ENCODE results near the gene STEAP2. TPM values are rescaled to one million over a fixed set of nuclear protein-coding genes. Genes with fewer than 3 reads are reported as not detected.

STEAP2 gene
- total RNA-seq, 1 experiment from 2014 or later = 13.4 TPM

- Histone ChIP-seq H3K27ac (ENCODE audit: low read depth, low read length) (no peak overlapping the region), H3K9me2 (ENCODE audit: insufficient read depth) (no peaks in the 10 kb centered on the region), H3K4me1 (ENCODE audit: control insufficient read depth in 1 of 2, insufficient read depth in 2 of 2, low read length in 2 of 2) (peaks cover 10 to 12% of the 10 kb centered on the region in 2 experiments), H3K36me3 (ENCODE audit: control insufficient read depth in 1 of 2, insufficient read depth in 2 of 2, low read length in 2 of 2) (no peaks in the 10 kb centered on the region), H3K4me2 (ENCODE audit: low read length) (no peak overlapping the region), H3K27me3 (ENCODE audit: insufficient read depth, low read length) (no peaks in the 10 kb centered on the region), H3K4me3 (replicated peaks in 1 of 2; ENCODE audit: low read depth in 1 of 2, low read length in 2 of 2) (no peak overlapping the region), H3K9me3 (ENCODE audit: control insufficient read depth in 1 of 2, insufficient read depth in 1 of 2, low read depth in 1 of 2, low read length in 2 of 2) (no peaks in the 10 kb centered on the region), H4K20me1 (ENCODE audit: insufficient read depth) (no peaks in the 10 kb centered on the region), H3K79me2 (ENCODE audit: insufficient read depth, low read length) (0 out of 2 replicates have a peak, but pooled peaks cover 5% of the 10 kb centered on the region), H3K9ac (ENCODE audit: low read length) (no peak overlapping the region), H2AFZ (ENCODE audit: low read depth, low read length, poor library complexity, severe bottlenecking) (no peak overlapping the region)
- DNase-seq (ENCODE audit: low read depth, low spot score) (no peak), ATAC-seq (no peak)
- RAD21 ChIA-PET (ENCODE audit: low non-redundant PET in 1 of 2, low total read pairs in 2 of 2, uncharacterized antibody in 2 of 2, unreplicated experiment in 2 of 2) = no interaction called here
- TF ChIP-seq FOSL1 (IDR thresholded peaks at IDR 0.05; ENCODE audit: low read depth) (no peak), YY1 (IDR thresholded peaks at IDR 0.05; ENCODE audit: extremely low read depth, insufficient replicate concordance, low read depth, low read length) (no peak), SIN3A (IDR thresholded peaks at IDR 0.05; ENCODE audit: low read depth) (no peak), ZFX (IDR thresholded peaks at IDR 0.05) (no peak), CEBPB (IDR thresholded peaks at IDR 0.05; ENCODE audit: low read depth) (no peak), JUND (IDR thresholded peaks at IDR 0.05) (no peak), CBX3 (IDR thresholded peaks at IDR 0.05; ENCODE audit: low read depth) (no peak), EZH2 (IDR thresholded peaks at IDR 0.05) (no peak)
- TF ChIP-seq, protein P1, sequence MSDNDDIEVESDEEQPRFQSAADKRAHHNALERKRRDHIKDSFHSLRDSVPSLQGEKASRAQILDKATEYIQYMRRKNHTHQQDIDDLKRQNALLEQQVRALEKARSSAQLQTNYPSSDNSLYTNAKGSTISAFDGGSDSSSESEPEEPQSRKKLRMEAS (IDR thresholded peaks at IDR 0.05) = no peak
- TF ChIP-seq, protein P2, sequence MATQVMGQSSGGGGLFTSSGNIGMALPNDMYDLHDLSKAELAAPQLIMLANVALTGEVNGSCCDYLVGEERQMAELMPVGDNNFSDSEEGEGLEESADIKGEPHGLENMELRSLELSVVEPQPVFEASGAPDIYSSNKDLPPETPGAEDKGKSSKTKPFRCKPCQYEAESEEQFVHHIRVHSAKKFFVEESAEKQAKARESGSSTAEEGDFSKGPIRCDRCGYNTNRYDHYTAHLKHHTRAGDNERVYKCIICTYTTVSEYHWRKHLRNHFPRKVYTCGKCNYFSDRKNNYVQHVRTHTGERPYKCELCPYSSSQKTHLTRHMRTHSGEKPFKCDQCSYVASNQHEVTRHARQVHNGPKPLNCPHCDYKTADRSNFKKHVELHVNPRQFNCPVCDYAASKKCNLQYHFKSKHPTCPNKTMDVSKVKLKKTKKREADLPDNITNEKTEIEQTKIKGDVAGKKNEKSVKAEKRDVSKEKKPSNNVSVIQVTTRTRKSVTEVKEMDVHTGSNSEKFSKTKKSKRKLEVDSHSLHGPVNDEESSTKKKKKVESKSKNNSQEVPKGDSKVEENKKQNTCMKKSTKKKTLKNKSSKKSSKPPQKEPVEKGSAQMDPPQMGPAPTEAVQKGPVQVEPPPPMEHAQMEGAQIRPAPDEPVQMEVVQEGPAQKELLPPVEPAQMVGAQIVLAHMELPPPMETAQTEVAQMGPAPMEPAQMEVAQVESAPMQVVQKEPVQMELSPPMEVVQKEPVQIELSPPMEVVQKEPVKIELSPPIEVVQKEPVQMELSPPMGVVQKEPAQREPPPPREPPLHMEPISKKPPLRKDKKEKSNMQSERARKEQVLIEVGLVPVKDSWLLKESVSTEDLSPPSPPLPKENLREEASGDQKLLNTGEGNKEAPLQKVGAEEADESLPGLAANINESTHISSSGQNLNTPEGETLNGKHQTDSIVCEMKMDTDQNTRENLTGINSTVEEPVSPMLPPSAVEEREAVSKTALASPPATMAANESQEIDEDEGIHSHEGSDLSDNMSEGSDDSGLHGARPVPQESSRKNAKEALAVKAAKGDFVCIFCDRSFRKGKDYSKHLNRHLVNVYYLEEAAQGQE (IDR thresholded peaks at IDR 0.05; ENCODE audit: low read depth) = no peak
- BruUV-seq (replicated peaks) = no TSS peak
- intact Hi-C loops (cut with micrococcal nuclease) = no loop called here
- CTCF ChIA-PET = interaction anchor here (2.2 kb wide), 1 partner anchor 12 kb away, joined by 6 read pairs; the partner anchor contains the start of gene STEAP2
- POLR2A ChIA-PET = no interaction called here
These were observed 12.7 kb downstream of the STEAP2 start for GRCh38 chr7:90224195-90224594.

Data from HCT116 (cell line).